Measurements from ENCODE around the gene ILK. TPM values are rescaled to one million over a fixed set of nuclear protein-coding genes. Genes with fewer than 3 reads are reported as not detected.

Gene ILK
- total and polyA plus RNA-seq, 2 donors (not counting 3 experiments of a cell fraction or from before 2014, with no cell fraction given): 221 to 296 TPM

- no peak overlapping the region for H2AFZ ChIP-seq (ENCODE audit: low read depth, low read length)
- H3K9me3 ChIP-seq (replicated peaks; ENCODE audit: control insufficient read depth, insufficient read depth, low read length): no peaks in the 10 kb centered on the region
- H3K4me1 ChIP-seq (ENCODE audit: control insufficient read depth, extremely low read depth, insufficient read depth, low read length): peaks cover 24% of the 10 kb centered on the region
- H4K20me1 ChIP-seq (replicated peaks; ENCODE audit: control insufficient read depth, extremely low read depth, insufficient read depth, low read length): no peaks in the 10 kb centered on the region
- dilution Hi-C loops (cut with MboI; ENCODE audit: extremely low pct_ligation_motif_present, low sequenced_read_pairs): no loop called here
- intact Hi-C loops (cut with micrococcal nuclease): no loop called here
- FAIRE-seq (no peak), DNase-seq (ENCODE audit: low read depth, low spot score) (no peak)
- H3K36me3 ChIP-seq (ENCODE audit: control insufficient read depth in 2 of 2, extremely low read depth in 1 of 2, insufficient read depth in 2 of 2, low read length in 2 of 2): peaks cover 2 to 60% of the 10 kb centered on the region in 2 experiments
- CTCF ChIA-PET: interaction anchor here (0.7 to 1.4 kb wide), 4 partner anchors 10 to 100 kb away, joined by 3 to 4 read pairs (median 3); partner anchors contain the start of gene TPP1
- no peak overlapping the region for H3K27ac ChIP-seq (ENCODE audit: insufficient read depth, low read depth, low read length)
- no peaks in the 10 kb centered on the region for H3K79me2 ChIP-seq (ENCODE audit: control insufficient read depth, insufficient read depth, low read length)
- POLR2A ChIA-PET: interaction anchor here (0.9 to 1.0 kb wide), 2 partner anchors 13 to 52 kb away, joined by 3 to 4 read pairs; partner anchors contain the start of gene MRPL17
- no peak overlapping the region for H3K4me2 ChIP-seq (ENCODE audit: insufficient read depth, low read length)
- no peaks in the 10 kb centered on the region for H3K9me1 ChIP-seq (replicated peaks; ENCODE audit: control insufficient read depth, extremely low read depth, insufficient read depth, low read length)
- H3K9ac ChIP-seq (replicated peaks; ENCODE audit: extremely low read depth, insufficient read depth, low read length): no peak overlapping the region
- H3K4me3 ChIP-seq (replicated peaks in 1 of 3; ENCODE audit: insufficient read depth in 1 of 3, low read depth in 1 of 3, low read length in 3 of 3): no peak overlapping the region
- BruUV-seq (replicated peaks): no TSS peak
- TF ChIP-seq, protein P1, sequence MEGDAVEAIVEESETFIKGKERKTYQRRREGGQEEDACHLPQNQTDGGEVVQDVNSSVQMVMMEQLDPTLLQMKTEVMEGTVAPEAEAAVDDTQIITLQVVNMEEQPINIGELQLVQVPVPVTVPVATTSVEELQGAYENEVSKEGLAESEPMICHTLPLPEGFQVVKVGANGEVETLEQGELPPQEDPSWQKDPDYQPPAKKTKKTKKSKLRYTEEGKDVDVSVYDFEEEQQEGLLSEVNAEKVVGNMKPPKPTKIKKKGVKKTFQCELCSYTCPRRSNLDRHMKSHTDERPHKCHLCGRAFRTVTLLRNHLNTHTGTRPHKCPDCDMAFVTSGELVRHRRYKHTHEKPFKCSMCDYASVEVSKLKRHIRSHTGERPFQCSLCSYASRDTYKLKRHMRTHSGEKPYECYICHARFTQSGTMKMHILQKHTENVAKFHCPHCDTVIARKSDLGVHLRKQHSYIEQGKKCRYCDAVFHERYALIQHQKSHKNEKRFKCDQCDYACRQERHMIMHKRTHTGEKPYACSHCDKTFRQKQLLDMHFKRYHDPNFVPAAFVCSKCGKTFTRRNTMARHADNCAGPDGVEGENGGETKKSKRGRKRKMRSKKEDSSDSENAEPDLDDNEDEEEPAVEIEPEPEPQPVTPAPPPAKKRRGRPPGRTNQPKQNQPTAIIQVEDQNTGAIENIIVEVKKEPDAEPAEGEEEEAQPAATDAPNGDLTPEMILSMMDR (IDR thresholded peaks at IDR 0.05; ENCODE audit: extremely low read depth in 1 of 2, insufficient read depth in 1 of 2, low read depth in 1 of 2, low read length in 2 of 2): no peak
- TF ChIP-seq FOS (IDR thresholded peaks at IDR 0.05; ENCODE audit: borderline replicate concordance, insufficient read depth, low read length) (no peak), POLR2AphosphoS5 (IDR thresholded peaks at IDR 0.05; ENCODE audit: insufficient read depth, low read depth, low read length) (no peak), GATA2 (IDR thresholded peaks at IDR 0.05; ENCODE audit: insufficient read depth, insufficient read length, low read depth, low read length) (no peak), MAX (IDR thresholded peaks at IDR 0.05; ENCODE audit: insufficient read depth, insufficient read length) (no peak), EZH2 (IDR thresholded peaks at IDR 0.05; ENCODE audit: borderline replicate concordance, low read depth, low read length, severe bottlenecking) (no peak), POLR2A (IDR thresholded peaks at IDR 0.05; ENCODE audit: low read depth, low read length) (no peak), MYC (IDR thresholded peaks at IDR 0.05; ENCODE audit: low read depth, low read length) (no peak), JUN (IDR thresholded peaks at IDR 0.05; ENCODE audit: borderline replicate concordance, insufficient read depth, insufficient read length, low read depth) (no peak)
- H3K27me3 ChIP-seq (ENCODE audit: control insufficient read depth in 2 of 2, insufficient read depth in 2 of 2, low read length in 2 of 2): no peaks in the 10 kb centered on the region
These were observed 27.9 kb downstream of the ILK start for GRCh38 chr11:6631361-6631890.

All from endothelial cell of umbilical vein (primary cell).